Endothelial cell of umbilical vein (primary cell): ENCODE results near the gene ZNF619.

Experiments used
- EZH2 ChIP-seq: IDR thresholded peaks from 2 replicates; pipeline ENCODE4 v1.6.1; 2012; ENCODE audit warnings: borderline replicate concordance, low read depth, mild to moderate bottlenecking, moderate library complexity, low read length, inconsistent platforms; ENCODE audit not compliant: severe bottlenecking
- FOS ChIP-seq: IDR thresholded peaks from 2 replicates; pipeline ENCODE4 v1.6.1; 2011; ENCODE audit warnings: mild to moderate bottlenecking, low read length, moderate library complexity, borderline replicate concordance; ENCODE audit not compliant: insufficient read depth
- GATA2 ChIP-seq: IDR thresholded peaks from 2 replicates; pipeline ENCODE4 v1.7.0; 2011; ENCODE audit warnings: low read depth, mild to moderate bottlenecking, moderate library complexity, mixed read lengths, low read length; ENCODE audit not compliant: insufficient read length, insufficient read depth
- JUN ChIP-seq: IDR thresholded peaks from 2 replicates; pipeline ENCODE4 v1.6.1; 2011; ENCODE audit warnings: borderline replicate concordance, low read depth; ENCODE audit not compliant: insufficient read length, insufficient read depth
- MAX ChIP-seq: IDR thresholded peaks from 2 replicates; pipeline ENCODE4 v1.6.1; 2011; ENCODE audit not compliant: insufficient read depth, insufficient read length
- MYC ChIP-seq: IDR thresholded peaks from one replicate; pipeline ENCODE4 v1.6.1; 2011; ENCODE audit warnings: mild to moderate bottlenecking, low read depth, low read length
- POLR2A ChIP-seq: IDR thresholded peaks from 2 replicates; pipeline ENCODE4 v1.6.1; 2012; ENCODE audit warnings: low read depth, mild to moderate bottlenecking, control low read depth, low read length
- POLR2AphosphoS5 ChIP-seq: IDR thresholded peaks from 2 replicates; pipeline ENCODE4 v1.6.1; 2012; ENCODE audit warnings: low read depth, mild to moderate bottlenecking, control low read depth, low read length, moderate library complexity; ENCODE audit not compliant: insufficient read depth
- TF ChIP-seq, protein P1 (sequence below), 2 donors: IDR thresholded peaks; 1 replicate in 1 of 2; 2 replicates in 1 of 2; pipeline ENCODE4 v1.5.1; 2011; ENCODE audit warnings: low read length in 2 of 2, mild to moderate bottlenecking in 2 of 2, moderate library complexity in 2 of 2, control low read depth in 1 of 2, inconsistent platforms in 1 of 2, low read depth in 1 of 2; ENCODE audit not compliant: insufficient read depth in 1 of 2; ENCODE audit errors: extremely low read depth in 1 of 2

GRCh38 chr3:40461161-40461560 lies 15.8 kb upstream of the ZNF619 start:
- TF ChIP-seq, protein P1, sequence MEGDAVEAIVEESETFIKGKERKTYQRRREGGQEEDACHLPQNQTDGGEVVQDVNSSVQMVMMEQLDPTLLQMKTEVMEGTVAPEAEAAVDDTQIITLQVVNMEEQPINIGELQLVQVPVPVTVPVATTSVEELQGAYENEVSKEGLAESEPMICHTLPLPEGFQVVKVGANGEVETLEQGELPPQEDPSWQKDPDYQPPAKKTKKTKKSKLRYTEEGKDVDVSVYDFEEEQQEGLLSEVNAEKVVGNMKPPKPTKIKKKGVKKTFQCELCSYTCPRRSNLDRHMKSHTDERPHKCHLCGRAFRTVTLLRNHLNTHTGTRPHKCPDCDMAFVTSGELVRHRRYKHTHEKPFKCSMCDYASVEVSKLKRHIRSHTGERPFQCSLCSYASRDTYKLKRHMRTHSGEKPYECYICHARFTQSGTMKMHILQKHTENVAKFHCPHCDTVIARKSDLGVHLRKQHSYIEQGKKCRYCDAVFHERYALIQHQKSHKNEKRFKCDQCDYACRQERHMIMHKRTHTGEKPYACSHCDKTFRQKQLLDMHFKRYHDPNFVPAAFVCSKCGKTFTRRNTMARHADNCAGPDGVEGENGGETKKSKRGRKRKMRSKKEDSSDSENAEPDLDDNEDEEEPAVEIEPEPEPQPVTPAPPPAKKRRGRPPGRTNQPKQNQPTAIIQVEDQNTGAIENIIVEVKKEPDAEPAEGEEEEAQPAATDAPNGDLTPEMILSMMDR (IDR thresholded peaks at IDR 0.05; ENCODE audit: extremely low read depth in 1 of 2, insufficient read depth in 1 of 2, low read depth in 1 of 2, low read length in 2 of 2), result no peak
- no peak for TF ChIP-seq POLR2A
- TF ChIP-seq EZH2, result no peak
- no peak for TF ChIP-seq MAX
- TF ChIP-seq JUN, result no peak
- TF ChIP-seq POLR2AphosphoS5, result no peak
- no peak for TF ChIP-seq FOS
- no peak for TF ChIP-seq MYC
- no peak for TF ChIP-seq GATA2
